Transverse colon (tissue), 4 donors: ENCODE data around the gene LRRC61. TPM values are rescaled to one million over a fixed set of nuclear protein-coding genes. Genes with fewer than 3 reads are reported as not detected.

Experiments used
- DNase-seq: peaks from one replicate; pipeline ENCODE4 v3.0.0-alpha.2; 2019
- H3K27ac ChIP-seq, 4 donors: fragments of 200-600 bp; sonication (generic); 2 replicates each; pipeline ENCODE4 v1.5.1; 2016 to 2018; ENCODE audit warnings: inconsistent platforms in 4 of 4
- H3K27me3 ChIP-seq: fragments of 200-600 bp; sonication (generic); 2 replicates; pipeline ENCODE4 v1.5.1; 2017; ENCODE audit warnings: inconsistent platforms
- H3K36me3 ChIP-seq, 4 donors: fragments of 200-600 bp; sonication (generic); 2 replicates each; pipeline ENCODE4 v1.5.1; 2017 to 2019; ENCODE audit warnings: inconsistent platforms in 4 of 4
- H3K4me1 ChIP-seq, 4 donors: fragments of 200-600 bp; sonication (generic); 2 replicates each; pipeline ENCODE4 v1.5.1; 2017 to 2020; ENCODE audit warnings: inconsistent platforms in 4 of 4
- H3K4me3 ChIP-seq, 4 donors: fragments of 200-600 bp; sonication (generic); 1 replicate in 1 of 4; 2 replicates in 3 of 4; pipeline versions ENCODE4 v1.5.1 to v1.6.1; 2017 to 2019; ENCODE audit warnings: inconsistent platforms in 4 of 4
- H3K9me3 ChIP-seq, 2 donors: fragments of 200-600 bp; sonication (generic); 2 replicates each; pipeline ENCODE4 v1.5.1; 2017 to 2019; ENCODE audit warnings: inconsistent platforms in 2 of 2
- CTCF ChIP-seq, 5 experiments: fragments of 200-600 bp in 3 of 5; fragments of 450-650 bp in 2 of 5; sonication (generic) in 3 of 5; IDR thresholded peaks; 1 replicate in 2 of 5; 2 replicates in 3 of 5; pipeline ENCODE4 v1.5.1; 2016 to 2017; ENCODE audit warnings: antibody characterized with exemption in 5 of 5, inconsistent platforms in 3 of 5, mild to moderate bottlenecking in 2 of 5, moderate library complexity in 1 of 5
- EP300 ChIP-seq: sonication (generic); formaldehyde crosslinking; IDR thresholded peaks from one replicate; pipeline ENCODE4 v1.6.1; 2017; ENCODE audit warnings: antibody characterized with exemption, low read depth
- POLR2A ChIP-seq: fragments of 450-650 bp; IDR thresholded peaks from one replicate; pipeline ENCODE4 v1.6.1; 2016; ENCODE audit warnings: antibody characterized with exemption, mild to moderate bottlenecking, moderate library complexity
- POLR2AphosphoS5 ChIP-seq, 3 donors: sonication (generic); formaldehyde crosslinking; IDR thresholded peaks; one replicate each; pipeline ENCODE4 v1.6.1; 2016; ENCODE audit warnings: antibody characterized with exemption in 3 of 3
- WGBS, 2 donors: methylation state at CpG; one replicate each; pipeline ENCODE4 v1.1.5; 2018; ENCODE audit warnings: low coverage in 1 of 2; 5-methylcytosine and 5-hydroxymethylcytosine counted together
- in situ Hi-C, 4 donors: fragments of 200-750 bp; cut with MboI; loops; one replicate each; pipeline versions ENCODE4 v1.15.0 to v1.15.1; 2017; ENCODE audit warnings: low sequenced_read_pairs in 3 of 4, low pct_ligation_motif_present in 1 of 4, low pct_unique_long_range_greater_than_20kb in 1 of 4
- intact Hi-C: fragments of 100-400 bp; cut with DNase I; formaldehyde crosslinking; loops from one replicate; pipeline ENCODE4 v1.15.1; 2023; ENCODE audit warnings: low total_unique reads
- total RNA-seq, 4 donors: library from RNA; depleted of rRNA; stranded (reverse); fragments of >200 nt; gene quantifications; one replicate each; pipeline ENCODE4 v1.1.0, GENCODE V29; 2016

The LRRC61 gene
- total RNA-seq, 4 donors from 2014 or later = 1.4 to 55.4 (median 17.2) TPM

DNA sequence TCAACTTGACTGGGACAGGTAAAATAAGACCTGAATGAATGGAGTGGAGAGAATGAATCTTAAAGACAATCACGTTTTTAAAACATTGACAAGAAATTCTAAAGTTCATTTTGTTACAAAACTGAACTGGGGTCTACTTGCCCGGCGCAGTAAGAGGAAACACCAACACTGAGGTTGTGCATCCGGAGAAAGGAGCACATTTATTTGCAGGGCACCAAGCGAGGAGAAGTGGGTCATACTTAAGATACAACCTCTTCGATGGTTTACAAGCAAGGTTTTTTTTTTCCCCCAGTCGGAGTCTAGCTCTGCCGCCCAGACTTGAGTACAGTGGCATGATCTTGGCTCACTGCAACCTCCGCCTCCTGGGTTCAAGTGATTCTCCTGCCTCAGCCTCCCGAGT lies 42.0 kb downstream of the LRRC61 start:
- 85 to 93% methylated on average over 5 to 10 of the region's 10 CpGs for WGBS, 2 donors
- in situ Hi-C loops = no loop called here

DNA sequence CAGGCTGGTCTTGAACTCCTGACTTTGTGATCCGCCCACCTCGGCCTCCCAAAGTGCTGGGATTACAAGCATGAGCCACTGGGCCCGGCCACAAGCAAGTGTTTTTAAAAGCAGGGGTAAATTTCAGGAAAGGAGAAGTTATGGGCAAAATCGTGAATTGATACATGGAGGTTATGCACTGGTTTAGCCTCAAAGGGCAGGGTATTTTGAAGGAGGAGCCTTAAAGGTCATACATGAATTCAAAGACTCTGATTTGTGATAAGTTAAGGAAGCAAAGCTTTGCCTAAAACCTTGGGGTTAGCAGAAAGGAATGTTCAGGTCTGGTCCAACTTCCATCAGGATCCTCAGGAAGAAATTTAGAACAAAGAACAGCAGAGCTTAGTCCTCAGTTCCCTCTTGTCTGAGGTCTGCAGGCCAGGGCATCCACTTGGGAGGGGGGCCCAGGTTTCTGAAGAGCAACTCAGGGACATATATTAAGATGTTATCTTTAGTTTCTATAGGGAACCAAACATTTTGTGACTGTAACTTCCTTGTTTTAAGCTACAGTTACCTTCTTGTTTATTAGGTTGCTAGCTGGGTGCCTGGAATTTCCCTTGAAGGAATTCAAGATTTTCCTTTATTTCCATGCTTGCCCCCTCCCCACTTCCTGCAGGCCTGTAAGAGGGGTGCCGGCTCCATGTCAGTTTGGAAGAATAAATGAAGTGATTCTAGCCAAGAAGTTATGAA lies 42.7 kb downstream of the LRRC61 start:
- peaks cover 12 to 37% (median 19%) of the 10 kb centered on the region in 4 donors for H3K4me1 ChIP-seq
- TF ChIP-seq POLR2AphosphoS5 (IDR thresholded peaks at IDR 0.05) (no peak), CTCF (IDR thresholded peaks at IDR 0.05) (no peak), EP300 (no peak), POLR2A (no peak)
- H3K4me3 ChIP-seq = no peak overlapping the region
- 45 to 71% methylated on average over 5 of the region's 5 CpGs for WGBS, 2 donors
- no peaks in the 10 kb centered on the region for H3K9me3 ChIP-seq
- H3K36me3 ChIP-seq = no peaks in the 10 kb centered on the region
- in situ Hi-C loops = no loop called here
- H3K27me3 ChIP-seq = no peaks in the 10 kb centered on the region
- no peak for DNase-seq
- intact Hi-C loops = no loop called here
- H3K27ac ChIP-seq = peak overlapping the region in 3 of 4 donors; percentile 39 to 93 (median 41)

More for the DNA sequence above, 42.0 kb downstream of the LRRC61 start:
- Histone ChIP-seq H3K4me3 (no peak overlapping the region), H3K9me3 (no peaks in the 10 kb centered on the region), H3K27ac (peak overlapping the region in 1 of 4 donors; percentile 41), H3K36me3 (no peaks in the 10 kb centered on the region), H3K27me3 (no peaks in the 10 kb centered on the region), H3K4me1 (peaks cover 8 to 31% (median 12%) of the 10 kb centered on the region in 4 donors)
- DNase-seq = no peak
- intact Hi-C loops = no loop called here
- TF ChIP-seq CTCF (IDR thresholded peaks at IDR 0.05) = no peak
- TF ChIP-seq EP300 = no peak

DNA sequence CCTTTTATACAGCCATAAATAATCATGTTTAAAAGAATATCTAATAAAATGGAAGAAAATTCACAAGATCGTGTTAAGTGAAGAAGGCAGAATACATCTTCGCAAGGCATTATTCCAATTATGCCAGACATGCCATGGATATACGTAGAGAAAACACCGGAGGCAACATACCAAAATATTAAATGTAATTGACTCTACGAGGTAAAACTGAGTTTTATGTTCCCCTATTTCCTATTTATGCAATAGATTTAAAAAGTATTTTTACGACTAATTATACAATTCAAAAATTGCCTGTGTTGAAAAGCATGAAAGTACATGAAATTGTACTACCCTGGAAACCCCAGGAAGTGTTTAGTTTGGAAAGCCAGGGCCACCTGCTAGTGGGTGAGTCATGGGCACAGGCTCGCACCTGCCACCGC lies 44.5 kb downstream of the LRRC61 start:
- intact Hi-C loops (no loop called here), in situ Hi-C loops (no loop called here)
- Histone ChIP-seq H3K27ac (peak overlapping the region; percentile 93 to 99 (median 97)), H3K27me3 (no peaks in the 10 kb centered on the region), H3K4me3 (peak overlapping the region in 3 of 4 donors; percentile 70 to 90 (median 84)), H3K36me3 (no peaks in the 10 kb centered on the region), H3K9me3 (no peaks in the 10 kb centered on the region), H3K4me1 (peaks cover 15 to 56% (median 35%) of the 10 kb centered on the region in 4 donors)
- no peak for DNase-seq
- 28 to 32% methylated on average over 6 to 8 of the region's 8 CpGs for WGBS, 2 donors
- TF ChIP-seq EP300 = no peak
- peak in 2 of 3 donors; percentile 46 to 69 for TF ChIP-seq POLR2AphosphoS5 (IDR thresholded peaks at IDR 0.05)
- no peak for TF ChIP-seq POLR2A

- intact Hi-C loops = no loop called here
- Histone ChIP-seq H3K4me3 (peak within 1 kb of the TSS; percentile 70 to 90 (median 86)), H3K36me3 (no peaks in the 10 kb centered on the region), H3K4me1 (peaks cover 16 to 62% (median 41%) of the 10 kb centered on the region in 4 donors), H3K27me3 (no peaks in the 10 kb centered on the region), H3K9me3 (no peaks in the 10 kb centered on the region), H3K27ac (peak within 1 kb of the TSS; percentile 93 to 99 (median 97))
- TF ChIP-seq CTCF (IDR thresholded peaks at IDR 0.05) = no peak
- TF ChIP-seq POLR2AphosphoS5 (IDR thresholded peaks at IDR 0.05) = peak; percentile 76 to 90 (median 90)
- peak; percentile 46 for TF ChIP-seq POLR2A
- peak; percentile 33 for TF ChIP-seq EP300
- WGBS, 2 donors = 0% methylated on average over 64 of the region's 85 CpGs; no CpG with 5 or more reads in 1 of the 2 donors
- in situ Hi-C loops = no loop called here
- DNase-seq = peak; percentile 94
These were observed 45.1 kb downstream of the LRRC61 start, which contains the start of gene REPIN1 for GRCh38 chr7:150368096-150368883. Gene REPIN1, plus strand, starts transcription at chr7:150368822. Its CDS starts 890 bp downstream, at chr7:150369712.
